CD4-positive, CD25-positive, alpha-beta regulatory T cell (primary cell): ENCODE measurements around the gene INO80. TPM values are rescaled to one million over a fixed set of nuclear protein-coding genes. Genes with fewer than 3 reads are reported as not detected.

ENCODE experiments used
- ATAC-seq, 2 donors: fragments of 150-1000 bp; cut with Tn5 transposase; one replicate each; pipeline ENCODE4 v1.10.0; 2021; ENCODE audit warnings: low read depth in 2 of 2, moderate number of reproducible peaks in 2 of 2, moderate library complexity in 1 of 2
- DNase-seq, 3 donors: peaks; one replicate each; pipeline versions ENCODE4 v3.0.0 to v3.0.0-alpha.2; 2012 to 2022; ENCODE audit warnings: mixed read lengths in 1 of 3
- H3K27ac ChIP-seq: one replicate; pipeline ENCODE4 v1.7.0; 2013; ENCODE audit warnings: mild to moderate bottlenecking, low read length; ENCODE audit not compliant: insufficient read depth, poor library complexity, severe bottlenecking
- H3K27me3 ChIP-seq: one replicate; pipeline ENCODE4 v1.7.0; 2013; ENCODE audit warnings: low read length; ENCODE audit not compliant: control insufficient read depth, insufficient read depth
- H3K36me3 ChIP-seq: one replicate; pipeline ENCODE4 v1.7.0; 2013; ENCODE audit warnings: mild to moderate bottlenecking, low read length, moderate library complexity; ENCODE audit not compliant: control insufficient read depth, insufficient read depth
- H3K4me1 ChIP-seq: 2 replicates; pipeline ENCODE4 v1.7.0; 2013; ENCODE audit warnings: mild to moderate bottlenecking, low read length; ENCODE audit not compliant: insufficient read depth, control insufficient read depth, poor library complexity, severe bottlenecking
- H3K4me3 ChIP-seq: one replicate; pipeline ENCODE4 v1.7.0; 2013; ENCODE audit warnings: low read depth, mild to moderate bottlenecking, low read length, moderate library complexity
- H3K9me3 ChIP-seq, 2 experiments: 1 replicate in 1 of 2; 2 replicates in 1 of 2; pipeline ENCODE4 v1.7.0; 2013; ENCODE audit warnings: low read length in 2 of 2, mild to moderate bottlenecking in 1 of 2, moderate library complexity in 1 of 2; ENCODE audit not compliant: control insufficient read depth in 2 of 2
- H3K27ac Mint-ChIP-seq, 3 donors: one replicate each; pipeline ENCODE4 v1.8.0; 2020 to 2022; ENCODE audit warnings: mild to moderate bottlenecking in 3 of 3, mixed read lengths in 3 of 3, moderate library complexity in 2 of 3
- H3K27me3 Mint-ChIP-seq: one replicate; pipeline ENCODE4 v1.8.0; 2022; ENCODE audit warnings: mild to moderate bottlenecking, mixed read lengths
- H3K36me3 Mint-ChIP-seq: one replicate; pipeline ENCODE4 v1.8.0; 2020; ENCODE audit warnings: mixed read lengths
- H3K4me1 Mint-ChIP-seq, 4 donors: one replicate each; pipeline ENCODE4 v1.8.0; 2020 to 2022; ENCODE audit warnings: mixed read lengths in 4 of 4, mild to moderate bottlenecking in 1 of 4
- H3K4me3 Mint-ChIP-seq, 4 donors: one replicate each; pipeline ENCODE4 v1.8.0; 2020 to 2022; ENCODE audit warnings: mild to moderate bottlenecking in 4 of 4, mixed read lengths in 4 of 4, moderate library complexity in 3 of 4
- H3K9me3 Mint-ChIP-seq, 7 donors: one replicate each; pipeline ENCODE4 v1.8.0; 2020 to 2022; ENCODE audit warnings: mixed read lengths in 7 of 7, mild to moderate bottlenecking in 3 of 7, moderate library complexity in 2 of 7
- polyA plus RNA-seq, 4 donors: library from polyadenylated mRNA; unstranded; fragments of 300-500 nt; fragmentation: Illumina TruSeq; gene quantifications; one replicate each; pipeline ENCODE4 v1.2.3, GENCODE V29; 2021
- total RNA-seq: library from RNA; stranded (reverse); gene quantifications from one replicate; pipeline ENCODE4 v1.2.3, GENCODE V29; 2022

The INO80 gene
- total and polyA plus RNA-seq, 5 donors from 2014 or later, result 3.0 to 36.1 (median 3.8) TPM

GRCh38 chr15:40985541-40986330 lies 130.3 kb downstream of the INO80 start:
- Mint-ChIP-seq H3K4me3 (no peak overlapping the region), H3K36me3 (peaks cover 59% of the 10 kb centered on the region), H3K9me3 (peaks cover 0 to 2% (median 0%) of the 10 kb centered on the region in 7 donors), H3K4me1 (no peaks in the 10 kb centered on the region), H3K27ac (no peak overlapping the region), H3K27me3 (no peaks in the 10 kb centered on the region)
- DNase-seq (no peak), ATAC-seq (no peak)
- Histone ChIP-seq H3K36me3 (peaks cover 77% of the 10 kb centered on the region), H3K4me3 (no peak overlapping the region), H3K27me3 (no peaks in the 10 kb centered on the region), H3K27ac (no peak overlapping the region), H3K9me3 (no peaks in the 10 kb centered on the region), H3K4me1 (no peaks in the 10 kb centered on the region)

GRCh38 chr15:40984964-40985363 lies 131.1 kb downstream of the INO80 start:
- H3K4me3 ChIP-seq, result no peak overlapping the region
- H3K36me3 ChIP-seq, result peaks cover 82% of the 10 kb centered on the region
- H3K27ac ChIP-seq, result no peak overlapping the region
- H3K27ac Mint-ChIP-seq, result no peak overlapping the region
- no peaks in the 10 kb centered on the region for H3K27me3 Mint-ChIP-seq
- no peaks in the 10 kb centered on the region for H3K4me1 ChIP-seq
- H3K4me3 Mint-ChIP-seq, result no peak overlapping the region
- peaks cover 59% of the 10 kb centered on the region for H3K36me3 Mint-ChIP-seq
- ATAC-seq (no peak), DNase-seq (no peak)
- no peaks in the 10 kb centered on the region for H3K27me3 ChIP-seq
- no peaks in the 10 kb centered on the region for H3K4me1 Mint-ChIP-seq
- no peaks in the 10 kb centered on the region for H3K9me3 ChIP-seq
- peaks cover 0 to 2% (median 0%) of the 10 kb centered on the region in 7 donors for H3K9me3 Mint-ChIP-seq

GRCh38 chr15:40984406-40984805 lies 131.7 kb downstream of the INO80 start:
- H3K27me3 Mint-ChIP-seq, result no peaks in the 10 kb centered on the region
- no peak overlapping the region for H3K27ac Mint-ChIP-seq
- Histone ChIP-seq H3K36me3 (peaks cover 88% of the 10 kb centered on the region), H3K27me3 (no peaks in the 10 kb centered on the region), H3K4me1 (no peaks in the 10 kb centered on the region), H3K27ac (no peak overlapping the region), H3K4me3 (no peak overlapping the region), H3K9me3 (no peaks in the 10 kb centered on the region)
- no peaks in the 10 kb centered on the region for H3K4me1 Mint-ChIP-seq
- ATAC-seq (no peak), DNase-seq (no peak)
- peaks cover 59% of the 10 kb centered on the region for H3K36me3 Mint-ChIP-seq
- H3K4me3 Mint-ChIP-seq, result no peak overlapping the region
- H3K9me3 Mint-ChIP-seq, result peaks cover 0 to 2% (median 0%) of the 10 kb centered on the region in 7 donors

GRCh38 chr15:40982855-40983254 lies 133.2 kb downstream of the INO80 start:
- H3K4me1 ChIP-seq, result no peaks in the 10 kb centered on the region
- no peak overlapping the region for H3K4me3 Mint-ChIP-seq
- H3K27ac ChIP-seq, result no peak overlapping the region
- no peak overlapping the region for H3K27ac Mint-ChIP-seq
- peaks cover 67% of the 10 kb centered on the region for H3K36me3 Mint-ChIP-seq
- peaks cover 96% of the 10 kb centered on the region for H3K36me3 ChIP-seq
- H3K27me3 ChIP-seq, result no peaks in the 10 kb centered on the region
- ATAC-seq (no peak), DNase-seq (no peak)
- no peaks in the 10 kb centered on the region for H3K9me3 ChIP-seq
- H3K9me3 Mint-ChIP-seq, result no peaks in the 10 kb centered on the region
- no peak overlapping the region for H3K4me3 ChIP-seq
- H3K27me3 Mint-ChIP-seq, result no peaks in the 10 kb centered on the region
- H3K4me1 Mint-ChIP-seq, result no peaks in the 10 kb centered on the region

GRCh38 chr15:40981186-40981585 lies 134.9 kb downstream of the INO80 start:
- H3K27ac ChIP-seq, result no peak overlapping the region
- peaks cover 64% of the 10 kb centered on the region for H3K36me3 Mint-ChIP-seq
- no peaks in the 10 kb centered on the region for H3K9me3 Mint-ChIP-seq
- H3K4me3 ChIP-seq, result no peak overlapping the region
- no peaks in the 10 kb centered on the region for H3K27me3 ChIP-seq
- H3K36me3 ChIP-seq, result peaks cover 94% of the 10 kb centered on the region
- H3K27ac Mint-ChIP-seq, result no peak overlapping the region
- no peaks in the 10 kb centered on the region for H3K27me3 Mint-ChIP-seq
- DNase-seq (peak in 1 of 3 donors; percentile 8), ATAC-seq (no peak)
- no peaks in the 10 kb centered on the region for H3K4me1 ChIP-seq
- H3K9me3 ChIP-seq, result no peaks in the 10 kb centered on the region
- no peak overlapping the region for H3K4me3 Mint-ChIP-seq
- H3K4me1 Mint-ChIP-seq, result no peaks in the 10 kb centered on the region

- Histone ChIP-seq H3K4me1 (no peaks in the 10 kb centered on the region), H3K27ac (no peak overlapping the region), H3K27me3 (no peaks in the 10 kb centered on the region), H3K9me3 (no peaks in the 10 kb centered on the region), H3K36me3 (peaks cover 68% of the 10 kb centered on the region), H3K4me3 (no peak overlapping the region)
- no peaks in the 10 kb centered on the region for H3K9me3 Mint-ChIP-seq
- H3K4me1 Mint-ChIP-seq, result no peaks in the 10 kb centered on the region
- DNase-seq (no peak), ATAC-seq (no peak)
- H3K27ac Mint-ChIP-seq, result no peak overlapping the region
- H3K36me3 Mint-ChIP-seq, result peaks cover 57% of the 10 kb centered on the region
- H3K27me3 Mint-ChIP-seq, result no peaks in the 10 kb centered on the region
- H3K4me3 Mint-ChIP-seq, result no peak overlapping the region
Measured at GRCh38 chr15:40978562-40978961, 137.5 kb downstream of the INO80 start.

- no peak overlapping the region for H3K4me3 Mint-ChIP-seq
Measured at GRCh38 chr15:40978141-40978540, 137.9 kb downstream of the INO80 start.

GRCh38 chr15:40976819-40977218 lies 139.3 kb downstream of the INO80 start:
- H3K4me3 ChIP-seq, result no peak overlapping the region
- no peaks in the 10 kb centered on the region for H3K27me3 ChIP-seq
- peaks cover 42% of the 10 kb centered on the region for H3K36me3 Mint-ChIP-seq
- DNase-seq (no peak), ATAC-seq (no peak)
- no peaks in the 10 kb centered on the region for H3K9me3 Mint-ChIP-seq
- H3K27me3 Mint-ChIP-seq, result no peaks in the 10 kb centered on the region
- H3K27ac ChIP-seq, result no peak overlapping the region
- peaks cover 51% of the 10 kb centered on the region for H3K36me3 ChIP-seq
- no peaks in the 10 kb centered on the region for H3K9me3 ChIP-seq
- no peaks in the 10 kb centered on the region for H3K4me1 Mint-ChIP-seq
- H3K4me1 ChIP-seq, result no peaks in the 10 kb centered on the region
- peak overlapping the region in 2 of 3 donors; percentile 60 to 65 for H3K27ac Mint-ChIP-seq
- H3K4me3 Mint-ChIP-seq, result no peak overlapping the region

More at GRCh38 chr15:40978141-40978540, 137.9 kb downstream of the INO80 start:
- Histone ChIP-seq H3K27ac (no peak overlapping the region), H3K4me1 (no peaks in the 10 kb centered on the region), H3K9me3 (no peaks in the 10 kb centered on the region), H3K36me3 (peaks cover 64% of the 10 kb centered on the region), H3K4me3 (no peak overlapping the region), H3K27me3 (no peaks in the 10 kb centered on the region)
- H3K36me3 Mint-ChIP-seq, result peaks cover 52% of the 10 kb centered on the region
- DNase-seq (no peak), ATAC-seq (no peak)
- H3K4me1 Mint-ChIP-seq, result no peaks in the 10 kb centered on the region
- no peaks in the 10 kb centered on the region for H3K27me3 Mint-ChIP-seq
- no peaks in the 10 kb centered on the region for H3K9me3 Mint-ChIP-seq
- no peak overlapping the region for H3K27ac Mint-ChIP-seq
